ENCODE data around the gene HINT3.
"Not testable (repeated sequence)": the region's sequence is repeated elsewhere in the genome, so short reads cannot be mapped to it uniquely, and the experiment has no call there.

HINT3 gene

GRCh38 chr6:125956506-125957390 lies at the start of gene HINT3:
Gene HINT3, plus strand, starts transcription at chr6:125956770. Its CDS starts 208 bp downstream, at chr6:125956978.
- peak; percentile 97 to 99 for DNase-seq (ENCODE audit: low spot score in 2 of 2)
- peaks cover 2% of the 10 kb centered on the region for H3K36me3 Mint-ChIP-seq
- peaks cover 4% of the 10 kb centered on the region for H3K27me3 Mint-ChIP-seq
- peak within 1 kb of the TSS; percentile 63 for H3K4me3 Mint-ChIP-seq
- no peak within 1 kb of the TSS for H3K27ac Mint-ChIP-seq
- no peaks in the 10 kb centered on the region for H3K9me3 Mint-ChIP-seq
- H3K4me1 Mint-ChIP-seq = peaks cover 5% of the 10 kb centered on the region
- ATAC-seq (ENCODE audit: low read depth) = peak; percentile 90

DNA sequence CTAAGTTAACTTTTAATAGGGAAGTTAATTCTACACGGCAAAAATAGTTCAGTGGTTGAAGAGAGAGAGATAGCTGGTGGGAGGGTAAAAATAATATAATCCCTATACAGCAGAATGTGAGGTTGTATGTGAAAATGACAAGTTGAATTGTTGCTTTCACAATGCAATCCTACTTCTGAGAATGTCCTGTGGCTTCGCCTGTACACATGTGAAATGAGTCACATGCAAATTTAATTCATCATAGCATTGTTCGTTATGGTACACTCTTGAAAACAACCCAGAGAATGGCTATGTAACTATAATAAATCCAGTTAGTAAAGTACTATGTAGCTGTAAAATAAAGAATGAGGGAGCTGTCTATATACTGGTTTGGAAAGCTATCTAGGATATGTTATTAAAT lies 46.0 kb upstream of the HINT3 start:
- ATAC-seq (ENCODE audit: low read depth) = no peak
- H3K36me3 Mint-ChIP-seq = peaks cover 13% of the 10 kb centered on the region

GRCh38 chr6:125911051-125911451 lies 45.5 kb upstream of the HINT3 start:
- not testable (repeated sequence) for H3K4me1 Mint-ChIP-seq; DNase-seq (ENCODE audit: low spot score in 2 of 2); H3K4me3 Mint-ChIP-seq; ATAC-seq (ENCODE audit: low read depth); H3K9me3 Mint-ChIP-seq; H3K27me3 Mint-ChIP-seq
- Mint-ChIP-seq H3K27ac (peak overlapping the region; percentile 21), H3K36me3 (peaks cover 16% of the 10 kb centered on the region)

More for the DNA sequence above, 46.0 kb upstream of the HINT3 start:
- Mint-ChIP-seq H3K4me1 (peaks cover 7% of the 10 kb centered on the region), H3K4me3 (no peak overlapping the region), H3K27me3 (no peaks in the 10 kb centered on the region), H3K9me3 (no peaks in the 10 kb centered on the region), H3K27ac (peak overlapping the region; percentile 21)
- no peak for DNase-seq (ENCODE audit: low spot score in 2 of 2)

DNA sequence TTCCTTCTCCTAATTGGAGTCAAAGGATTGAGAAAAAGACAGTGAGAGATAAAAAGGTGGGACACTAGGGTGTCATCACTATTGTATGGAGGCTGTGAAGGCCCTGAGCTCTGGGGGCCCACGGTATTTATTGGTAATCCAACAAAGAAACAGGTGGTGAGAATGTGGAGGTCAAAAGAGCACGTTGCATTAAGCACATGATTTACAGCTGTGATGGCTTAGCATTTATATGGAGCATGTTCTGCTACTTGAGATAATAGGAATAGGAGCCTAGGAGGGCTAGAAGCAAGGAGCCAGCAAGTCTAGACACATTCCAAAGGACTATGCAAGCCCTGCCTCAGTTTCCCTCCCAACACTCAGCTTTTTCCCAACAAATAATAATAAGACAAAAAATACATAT lies 44.1 kb upstream of the HINT3 start:
- Mint-ChIP-seq H3K27ac (peak overlapping the region; percentile 15), H3K36me3 (peaks cover 23% of the 10 kb centered on the region)
- ATAC-seq (ENCODE audit: low read depth); H3K4me1 Mint-ChIP-seq; H3K27me3 Mint-ChIP-seq; H3K4me3 Mint-ChIP-seq; H3K9me3 Mint-ChIP-seq; DNase-seq (ENCODE audit: low spot score in 2 of 2): not testable (repeated sequence)

DNA sequence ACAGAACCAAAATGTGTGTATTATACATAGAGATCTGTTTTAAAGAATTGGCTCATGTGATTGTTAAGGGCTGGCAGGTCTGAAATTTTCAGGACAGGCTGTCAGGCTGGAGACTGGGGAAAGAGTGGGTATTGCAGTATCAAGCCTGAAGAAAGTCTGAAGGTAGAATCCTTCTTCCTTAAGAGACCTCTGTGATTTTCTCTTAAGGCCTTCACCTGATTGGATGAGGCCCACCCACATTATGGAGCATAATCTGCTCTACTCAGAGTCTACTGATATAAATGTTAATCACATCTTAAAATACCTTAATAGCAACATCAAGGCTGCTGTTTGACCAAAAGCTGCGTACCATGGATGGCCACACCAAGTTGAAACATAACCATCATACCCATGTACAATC lies 43.4 kb upstream of the HINT3 start:
- Mint-ChIP-seq H3K36me3 (peaks cover 26% of the 10 kb centered on the region), H3K4me3 (no peak overlapping the region), H3K9me3 (no peaks in the 10 kb centered on the region), H3K27ac (no peak overlapping the region), H3K27me3 (no peaks in the 10 kb centered on the region), H3K4me1 (no peaks in the 10 kb centered on the region)
- ATAC-seq (ENCODE audit: low read depth) (no peak), DNase-seq (ENCODE audit: low spot score in 2 of 2) (no peak)

GRCh38 chr6:125913864-125914351 lies 42.7 kb upstream of the HINT3 start:
- peaks cover 26% of the 10 kb centered on the region for H3K36me3 Mint-ChIP-seq
- H3K4me3 Mint-ChIP-seq = no peak overlapping the region
- no peaks in the 10 kb centered on the region for H3K27me3 Mint-ChIP-seq
- no peak overlapping the region for H3K27ac Mint-ChIP-seq
- DNase-seq (ENCODE audit: low spot score in 2 of 2) (no peak), ATAC-seq (ENCODE audit: low read depth) (no peak)
- H3K4me1 Mint-ChIP-seq = peaks cover 4% of the 10 kb centered on the region
- no peaks in the 10 kb centered on the region for H3K9me3 Mint-ChIP-seq

GRCh38 chr6:125918230-125918629 lies 38.3 kb upstream of the HINT3 start:
- DNase-seq (ENCODE audit: low spot score in 2 of 2) (no peak), ATAC-seq (ENCODE audit: low read depth) (no peak)
- peaks cover 35% of the 10 kb centered on the region for H3K36me3 Mint-ChIP-seq
- no peaks in the 10 kb centered on the region for H3K27me3 Mint-ChIP-seq
- peaks cover 9% of the 10 kb centered on the region for H3K4me1 Mint-ChIP-seq
- H3K27ac Mint-ChIP-seq = peak overlapping the region; percentile 95
- no peak overlapping the region for H3K4me3 Mint-ChIP-seq
- no peaks in the 10 kb centered on the region for H3K9me3 Mint-ChIP-seq

DNA sequence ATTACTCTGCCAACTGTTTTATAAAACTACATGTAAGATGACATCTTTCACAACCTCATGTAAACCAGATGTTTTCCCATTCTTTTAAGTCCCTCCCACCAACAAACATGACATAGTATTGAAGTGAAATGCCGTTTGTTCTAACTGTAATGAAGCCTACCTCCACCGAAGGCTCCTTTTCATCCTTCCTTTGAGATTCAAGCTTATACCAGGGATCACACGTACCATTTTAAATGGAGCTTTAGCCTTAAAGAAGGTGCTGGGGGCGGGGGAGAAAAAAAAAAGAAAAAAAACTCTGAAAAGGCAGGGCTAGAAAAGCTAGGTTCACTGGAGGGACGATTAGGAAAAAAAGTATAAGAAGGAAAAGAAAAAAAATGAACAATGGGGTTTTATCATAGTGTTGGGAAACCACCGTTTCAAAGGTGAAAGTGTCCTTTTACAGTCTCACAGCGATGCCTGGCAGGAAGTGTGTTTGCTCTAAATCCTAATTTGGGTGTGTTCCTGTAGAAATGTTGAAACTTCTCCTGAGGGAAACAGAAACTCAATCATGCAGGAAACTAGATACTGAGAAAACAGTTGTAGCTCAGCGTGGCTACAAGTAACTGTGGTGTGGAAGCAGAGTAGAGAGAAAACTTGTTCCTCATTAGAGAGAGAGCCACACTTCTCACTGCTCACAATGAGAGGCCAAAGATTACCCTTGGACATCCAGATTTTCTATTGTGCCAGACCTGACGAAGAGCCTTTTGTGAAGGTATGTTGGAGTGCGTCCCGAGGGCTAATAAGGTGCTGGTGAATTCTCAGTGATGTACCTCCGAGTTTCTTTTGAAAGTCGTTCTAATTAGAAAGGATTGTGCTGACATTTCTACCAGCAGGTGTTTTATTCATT lies 37.6 kb upstream of the HINT3 start:
- H3K4me1 Mint-ChIP-seq = peaks cover 10% of the 10 kb centered on the region
- no peaks in the 10 kb centered on the region for H3K9me3 Mint-ChIP-seq
- ATAC-seq (ENCODE audit: low read depth) (peak; percentile 89), DNase-seq (ENCODE audit: low spot score in 2 of 2) (peak; percentile 15 to 54)
- peak overlapping the region; percentile 95 for H3K27ac Mint-ChIP-seq
- H3K36me3 Mint-ChIP-seq = peaks cover 42% of the 10 kb centered on the region
- H3K27me3 Mint-ChIP-seq = no peaks in the 10 kb centered on the region
- H3K4me3 Mint-ChIP-seq = peak overlapping the region; percentile 73

DNA sequence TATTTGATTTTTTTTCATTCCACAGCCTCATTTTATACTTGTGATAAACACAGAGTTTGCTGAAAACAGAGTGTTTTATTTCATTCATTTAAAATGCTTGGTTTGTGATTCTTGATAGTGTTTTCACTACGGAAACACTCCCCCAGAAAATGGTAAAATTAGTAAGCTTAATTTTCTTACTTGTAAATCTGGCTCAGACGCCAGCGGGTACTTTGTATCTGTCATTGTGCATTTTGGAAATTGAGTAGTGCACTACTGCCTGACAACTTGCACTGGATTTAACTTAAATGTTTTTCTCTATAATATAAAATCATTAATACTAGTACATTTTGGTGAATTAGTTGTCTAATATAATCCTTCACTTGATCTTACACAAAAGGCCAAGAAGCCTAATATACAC lies 37.0 kb upstream of the HINT3 start:
- Mint-ChIP-seq H3K4me1 (peaks cover 10% of the 10 kb centered on the region), H3K4me3 (no peak overlapping the region), H3K27me3 (no peaks in the 10 kb centered on the region), H3K27ac (peak overlapping the region; percentile 95), H3K36me3 (peaks cover 44% of the 10 kb centered on the region), H3K9me3 (no peaks in the 10 kb centered on the region)
- DNase-seq (ENCODE audit: low spot score in 2 of 2) = no peak
- ATAC-seq (ENCODE audit: low read depth) = no peak

GRCh38 chr6:125922322-125922860 lies 34.2 kb upstream of the HINT3 start:
- peaks cover 32% of the 10 kb centered on the region for H3K36me3 Mint-ChIP-seq
- no peak for ATAC-seq (ENCODE audit: low read depth)
- H3K27me3 Mint-ChIP-seq = no peaks in the 10 kb centered on the region
- no peak overlapping the region for H3K27ac Mint-ChIP-seq
- H3K4me1 Mint-ChIP-seq = peaks cover 10% of the 10 kb centered on the region
- H3K9me3 Mint-ChIP-seq = no peaks in the 10 kb centered on the region
- H3K4me3 Mint-ChIP-seq = no peak overlapping the region
- DNase-seq (ENCODE audit: low spot score in 2 of 2) = no peak

DNA sequence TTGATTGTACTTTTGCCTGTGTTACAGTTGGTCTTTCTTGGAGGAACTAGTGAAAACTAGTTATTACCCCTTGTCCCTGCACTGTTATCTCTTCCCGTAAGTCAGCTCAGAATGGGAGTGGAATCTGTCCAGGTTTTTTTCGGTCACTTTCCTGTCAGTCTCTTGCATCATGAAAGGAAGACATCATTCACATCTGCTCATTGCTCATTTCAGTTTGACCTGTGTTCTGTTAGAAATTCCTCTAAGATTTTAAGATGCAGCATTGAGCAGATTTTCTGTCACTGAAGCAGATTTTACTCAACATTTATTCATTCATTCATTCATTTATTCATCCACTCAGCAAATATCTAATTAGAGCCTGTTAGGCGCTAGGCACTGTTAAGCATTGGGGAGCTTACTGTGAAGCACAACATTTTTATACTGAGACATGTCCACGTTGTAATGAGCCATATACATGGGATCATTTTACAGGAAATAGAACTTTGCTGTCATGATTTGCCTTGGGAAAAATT lies 33.1 kb upstream of the HINT3 start:
- DNase-seq (ENCODE audit: low spot score in 2 of 2) (no peak), ATAC-seq (ENCODE audit: low read depth) (no peak)
- Mint-ChIP-seq H3K9me3 (no peaks in the 10 kb centered on the region), H3K27ac (no peak overlapping the region), H3K27me3 (no peaks in the 10 kb centered on the region), H3K4me1 (peaks cover 10% of the 10 kb centered on the region), H3K36me3 (peaks cover 36% of the 10 kb centered on the region), H3K4me3 (no peak overlapping the region)

DNA sequence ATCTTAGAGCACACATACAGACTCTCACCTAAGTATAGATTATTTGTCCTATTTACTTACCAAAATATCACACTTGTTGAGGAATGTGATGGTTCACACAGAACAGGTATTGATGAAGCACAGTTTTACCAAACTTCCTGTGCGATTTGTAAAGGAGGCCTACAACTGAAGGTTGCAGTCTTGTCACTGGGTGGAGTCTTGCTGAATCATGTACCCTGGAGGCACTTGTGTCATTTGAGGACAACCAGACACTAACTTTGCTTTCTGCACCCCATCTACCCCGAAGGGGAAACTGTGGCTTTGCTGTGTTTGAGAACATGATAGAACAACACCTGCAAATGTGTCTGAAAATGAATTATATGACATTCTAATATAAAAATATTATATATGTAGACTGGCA lies 32.4 kb upstream of the HINT3 start:
- Mint-ChIP-seq H3K4me3 (no peak overlapping the region), H3K27ac (no peak overlapping the region), H3K36me3 (peaks cover 35% of the 10 kb centered on the region), H3K27me3 (no peaks in the 10 kb centered on the region), H3K4me1 (peaks cover 4% of the 10 kb centered on the region), H3K9me3 (no peaks in the 10 kb centered on the region)
- DNase-seq (ENCODE audit: low spot score in 2 of 2) (no peak), ATAC-seq (ENCODE audit: low read depth) (no peak)

DNA sequence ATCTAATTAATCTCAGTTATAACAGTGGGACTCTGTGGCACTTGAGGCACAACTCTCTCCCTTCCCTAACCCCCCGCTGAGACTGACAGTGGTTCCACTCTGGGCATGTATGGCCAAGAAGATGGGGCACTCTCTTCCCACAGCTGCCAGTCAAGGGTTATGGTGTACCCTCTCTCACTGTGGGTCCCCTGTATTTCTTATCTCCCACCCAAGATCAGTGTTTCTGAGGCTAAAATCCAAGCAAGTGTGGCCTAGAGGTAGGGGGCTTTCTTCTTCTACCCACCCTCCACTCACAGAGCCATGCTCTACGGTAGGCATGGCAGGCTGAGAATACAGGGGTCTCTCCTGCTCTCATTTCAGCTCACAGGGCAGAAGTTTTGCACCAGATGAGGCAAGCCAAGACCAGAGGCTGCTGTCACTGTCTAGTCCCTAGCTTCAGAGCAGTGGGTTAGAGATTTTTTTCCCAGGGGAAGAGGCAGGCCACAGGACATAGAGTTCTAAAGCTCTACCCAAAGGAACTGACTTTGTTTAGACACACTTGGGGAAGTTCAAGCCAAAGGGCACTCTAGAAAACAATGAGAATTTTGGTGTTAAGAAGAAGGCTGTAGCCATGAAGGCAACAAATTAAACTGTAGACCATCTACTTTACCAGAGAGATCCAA lies 31.7 kb upstream of the HINT3 start:
- peaks cover 2% of the 10 kb centered on the region for H3K4me1 Mint-ChIP-seq
- H3K27me3 Mint-ChIP-seq = no peaks in the 10 kb centered on the region
- peaks cover 34% of the 10 kb centered on the region for H3K36me3 Mint-ChIP-seq
- ATAC-seq (ENCODE audit: low read depth) (no peak), DNase-seq (ENCODE audit: low spot score in 2 of 2) (no peak)
- no peak overlapping the region for H3K27ac Mint-ChIP-seq
- H3K9me3 Mint-ChIP-seq = no peaks in the 10 kb centered on the region
- no peak overlapping the region for H3K4me3 Mint-ChIP-seq

Measured in memory B cell (primary cell).